Fibroblast of skin of abdomen (primary cell): ENCODE data around the gene SCD5.

ENCODE experiments used
- DNase-seq: peaks from one replicate; pipeline ENCODE4 v3.0.0-alpha.2; 2013

Gene SCD5

DNA sequence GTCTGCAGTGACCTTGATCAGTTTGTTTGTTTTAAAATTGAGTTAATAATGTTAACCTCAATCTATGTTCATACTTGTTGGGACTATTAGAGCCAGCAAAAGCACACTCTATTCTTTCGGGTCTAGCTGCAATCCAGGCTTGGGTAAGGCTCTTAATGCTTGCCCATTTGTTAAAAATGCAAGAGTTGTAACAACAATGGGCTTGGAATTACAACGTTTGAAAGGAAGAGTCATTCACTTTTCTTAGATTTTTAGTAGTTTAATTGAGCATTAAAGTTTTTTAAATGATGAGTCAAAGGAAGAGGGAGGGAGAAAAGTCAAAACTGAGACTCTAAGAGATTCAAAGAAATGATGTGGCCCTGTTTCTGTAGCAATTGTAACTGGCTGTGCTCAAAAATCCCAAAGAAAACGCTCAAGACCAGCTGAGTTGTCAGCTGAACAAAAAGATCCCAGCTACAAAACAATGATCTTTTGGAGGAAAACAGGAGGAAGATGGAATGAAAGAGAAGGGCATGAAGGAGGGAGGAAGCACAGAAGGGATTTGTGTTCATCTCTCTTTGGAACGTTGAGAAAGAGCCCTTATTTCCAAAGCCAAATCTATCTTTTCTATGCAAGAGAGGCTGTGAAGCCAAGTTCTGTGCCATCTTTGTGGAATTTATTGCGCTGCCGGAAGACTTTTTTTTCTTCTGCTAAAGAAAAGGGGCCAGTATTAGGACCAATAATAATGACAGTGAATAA is 5.5 kb downstream of the SCD5 start:
- DNase-seq: no peak

DNA sequence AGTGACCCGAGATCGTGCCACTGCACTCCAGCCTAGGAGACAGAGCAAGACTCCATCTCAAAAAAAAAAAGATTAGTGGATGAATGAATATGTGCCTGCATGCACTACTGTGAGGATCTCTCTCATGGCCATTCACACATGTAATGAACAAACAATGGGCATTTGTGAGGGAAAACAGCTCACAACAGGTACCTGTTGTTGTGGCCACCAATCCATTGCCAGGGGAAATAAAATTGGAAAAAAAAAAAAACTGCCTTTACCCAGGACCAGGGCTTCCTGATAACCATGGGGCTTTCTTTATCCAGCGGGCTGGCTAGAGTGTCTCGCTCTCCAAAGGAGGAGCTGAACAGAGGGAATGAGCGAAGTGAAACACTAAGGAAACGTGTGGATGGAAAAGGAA is 7.4 kb downstream of the SCD5 start:
- no peak for DNase-seq

DNA sequence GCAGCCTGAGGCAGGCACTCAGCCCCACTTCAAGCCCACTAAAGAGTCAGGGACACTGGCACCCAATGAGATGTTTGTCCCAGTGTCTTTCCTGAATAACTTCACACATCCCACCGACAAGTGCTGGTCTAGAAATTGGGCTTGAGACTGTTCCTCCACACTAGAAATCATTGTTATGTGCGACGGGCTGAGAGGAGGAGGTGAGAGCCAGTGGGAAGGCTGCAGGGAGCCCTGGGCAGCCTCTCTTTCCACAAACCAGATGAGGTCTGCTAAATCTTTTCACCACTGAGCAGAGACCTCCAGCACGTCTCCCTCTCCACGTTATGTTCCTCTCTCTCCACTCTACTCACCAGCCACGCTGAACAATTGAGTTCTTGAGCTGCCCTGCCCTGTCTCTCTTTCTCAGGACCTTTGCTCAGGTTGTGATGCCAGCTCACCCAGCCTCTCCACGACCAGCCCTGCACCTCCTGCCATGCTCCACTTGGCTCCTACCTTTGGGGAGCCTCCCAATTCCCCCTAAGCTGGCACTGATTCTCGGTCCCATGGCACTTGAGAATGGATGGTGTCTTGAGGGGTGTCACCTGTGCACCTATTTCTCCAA is 8.4 kb downstream of the SCD5 start:
- no peak for DNase-seq

DNA sequence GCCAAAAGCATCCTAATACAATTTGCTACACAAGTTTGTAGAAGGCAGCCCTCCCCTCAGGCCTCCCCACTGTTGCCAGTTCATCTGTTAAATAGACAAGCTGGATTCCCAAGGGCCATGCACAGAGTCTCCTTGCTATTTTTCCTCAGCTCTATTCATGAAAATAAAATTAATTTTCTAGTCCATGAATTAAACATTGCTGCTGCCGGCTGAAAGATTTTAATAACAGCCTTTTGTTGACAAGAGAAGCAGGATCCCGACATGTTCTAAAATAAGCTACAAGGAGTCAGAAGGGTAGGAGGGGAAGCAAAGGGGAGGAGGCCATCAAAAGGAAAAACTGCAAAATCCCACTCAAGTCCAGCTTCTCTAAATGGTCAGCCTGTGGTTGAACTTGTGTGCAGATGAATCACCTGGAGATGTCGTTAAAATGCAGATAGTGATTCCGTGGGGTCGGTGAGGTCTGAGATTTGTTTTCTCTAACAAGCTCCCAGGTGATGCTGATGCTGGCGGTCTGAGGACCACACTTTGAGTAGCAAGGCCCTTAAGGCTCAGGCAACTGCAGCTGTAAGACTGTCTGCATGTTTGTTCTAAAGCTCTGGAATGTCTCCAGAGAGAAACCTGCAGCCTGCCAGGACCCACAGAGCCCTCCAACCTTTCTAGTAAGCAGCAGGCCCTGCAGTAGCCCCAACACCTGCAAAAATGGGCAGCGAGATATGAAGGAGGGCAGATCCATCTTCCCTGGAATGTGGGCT is 9.4 kb downstream of the SCD5 start:
- no peak for DNase-seq

DNA sequence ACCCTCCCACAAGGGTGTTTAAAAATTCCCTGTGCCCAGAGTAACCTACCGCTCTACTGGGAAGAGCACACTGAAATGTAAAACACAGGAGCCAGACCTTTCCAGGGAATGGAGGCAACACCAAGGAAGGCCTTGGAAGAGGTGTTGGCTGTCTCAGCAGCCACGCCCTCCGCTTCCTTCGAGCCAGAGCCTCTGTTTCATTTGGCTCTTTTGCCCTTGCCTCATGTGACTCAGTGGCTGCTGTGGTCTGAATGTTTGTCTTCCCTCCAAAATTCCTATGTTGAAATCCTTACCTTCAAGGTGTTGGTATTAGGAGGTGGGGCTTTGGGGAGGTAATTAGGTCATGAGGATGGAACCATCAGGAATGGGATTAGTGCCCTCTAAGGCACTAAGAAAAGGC is 11.3 kb downstream of the SCD5 start:
- no peak for DNase-seq

DNA sequence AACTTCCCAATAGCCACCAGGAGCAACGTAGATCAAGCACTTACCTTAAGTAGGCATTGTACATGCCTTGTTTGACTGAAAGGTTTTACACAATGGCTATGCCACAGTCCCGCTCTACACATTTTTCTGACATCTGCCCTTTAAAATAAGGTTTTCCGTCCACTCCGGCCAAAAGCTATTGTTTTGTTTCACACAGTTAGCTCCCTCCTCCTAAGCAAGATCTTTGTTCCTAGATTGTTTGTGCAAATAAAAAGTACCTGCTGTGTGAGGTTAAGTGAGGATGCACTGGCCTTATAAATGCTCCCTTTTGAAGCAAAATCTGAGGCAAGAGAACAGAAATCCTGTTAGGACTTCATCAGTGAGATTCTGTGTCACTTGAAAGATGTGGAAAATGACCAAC is 11.8 kb downstream of the SCD5 start:
- no peak for DNase-seq

DNA sequence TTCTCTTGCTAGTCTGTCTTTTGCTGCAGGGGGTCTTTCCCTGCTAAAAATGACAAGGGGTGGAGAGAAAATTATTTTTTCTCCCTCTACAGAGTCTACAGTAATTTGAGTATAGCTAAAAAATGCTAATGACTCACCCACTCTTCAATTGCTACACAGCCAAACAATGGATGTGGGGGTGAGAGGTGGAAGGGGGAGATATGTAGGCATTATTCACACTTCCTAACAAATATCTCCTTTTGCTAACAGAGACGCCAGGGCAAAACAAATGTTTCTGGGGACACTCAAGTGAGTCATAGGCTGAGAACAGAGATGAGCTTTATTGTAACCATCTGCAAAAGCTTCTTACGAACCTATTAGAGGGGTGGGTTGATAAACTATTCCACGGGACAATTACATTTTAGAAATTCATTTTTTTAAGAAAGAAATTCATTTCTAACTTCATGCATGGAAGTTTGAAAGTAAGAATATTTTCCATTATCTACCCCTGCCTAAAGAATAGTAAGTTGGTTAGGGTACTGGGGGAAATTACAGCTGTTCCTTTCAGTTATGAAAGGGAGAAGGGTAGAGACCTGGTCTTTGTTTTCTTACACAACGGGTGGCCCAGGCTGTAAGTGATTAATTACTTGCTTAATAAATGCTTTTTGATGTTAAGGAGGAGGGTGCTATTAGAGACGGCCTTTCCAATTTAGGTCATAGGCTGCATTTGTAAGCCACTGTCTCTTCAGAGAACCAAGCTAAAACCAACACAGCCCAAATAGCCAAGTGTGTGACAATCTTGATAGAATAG is 12.8 kb downstream of the SCD5 start:
- peak; percentile 91 for DNase-seq

DNA sequence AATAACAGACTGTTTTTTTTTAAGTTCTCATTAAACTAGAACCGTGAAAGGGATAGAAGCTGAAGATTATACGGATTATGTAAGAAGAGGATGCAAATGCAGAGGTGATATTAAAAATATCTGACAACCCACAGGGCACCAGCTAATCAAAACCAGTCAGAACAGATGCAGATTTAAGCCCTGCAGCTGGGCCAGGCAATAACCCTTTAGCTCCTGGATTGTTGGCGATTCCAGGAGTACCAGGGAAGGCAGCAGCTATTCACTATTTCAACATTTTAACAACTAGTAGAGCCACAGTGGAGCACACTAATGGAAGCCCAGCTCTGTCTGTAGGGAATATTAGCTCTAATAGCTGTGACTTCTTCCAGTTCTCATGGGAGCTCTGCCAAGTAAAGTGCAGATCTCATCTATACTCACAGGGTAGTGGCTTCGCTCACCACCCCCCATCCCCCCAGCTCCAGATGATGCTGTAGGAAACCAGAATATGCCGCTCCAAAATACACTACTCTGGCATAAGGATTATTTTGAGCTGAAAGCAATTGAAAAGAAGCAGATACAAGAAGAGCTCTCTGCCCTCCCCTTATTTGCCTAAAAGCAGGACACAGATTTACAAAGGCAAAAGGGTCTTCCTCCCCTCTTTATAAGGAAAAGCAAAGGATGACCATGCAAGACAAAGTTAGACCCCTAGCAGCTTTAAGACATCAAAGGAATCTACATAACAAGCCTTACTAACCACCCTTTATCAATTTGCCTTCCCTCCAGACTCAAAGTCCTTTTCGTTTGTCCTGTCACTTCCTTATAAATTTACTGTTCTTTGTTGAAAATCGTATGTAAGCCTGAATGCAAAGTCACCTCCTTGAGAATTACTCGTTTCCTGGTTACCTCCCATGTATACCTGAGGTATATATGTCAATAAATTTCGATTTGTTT is 13.7 kb downstream of the SCD5 start:
- DNase-seq: peak; percentile 80

DNA sequence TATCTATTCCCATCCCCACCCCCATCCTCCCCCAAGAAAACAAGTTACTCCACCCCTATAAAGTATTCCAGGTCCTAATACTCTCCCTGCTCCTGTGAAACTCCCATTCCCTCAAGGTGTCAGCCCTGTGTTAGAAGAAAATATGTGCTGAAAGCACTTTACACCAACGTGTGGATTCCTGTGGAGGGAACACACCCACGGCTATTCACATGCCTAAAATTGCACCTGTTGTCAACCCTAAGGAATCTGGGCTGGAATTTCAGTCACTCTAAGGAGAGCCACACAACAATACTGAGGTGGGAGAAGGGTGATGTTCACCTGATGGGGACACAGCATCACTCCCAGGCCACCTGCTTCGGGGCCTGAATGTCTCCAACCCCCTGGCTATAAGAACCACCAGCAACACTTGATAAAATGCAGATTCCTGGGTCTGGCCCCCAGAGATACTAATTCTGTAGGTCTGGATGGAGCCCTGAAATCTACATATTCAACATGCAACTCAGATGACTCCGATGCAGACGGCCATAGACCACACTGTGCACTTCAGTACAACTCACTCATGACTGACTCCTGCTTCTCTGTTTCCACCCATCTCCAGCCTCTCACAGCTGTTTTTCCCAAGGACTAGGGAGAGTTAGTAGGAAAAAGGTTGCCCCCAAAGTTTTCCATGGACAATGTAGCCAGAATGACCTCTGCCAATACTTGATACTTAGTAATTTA is 15.8 kb downstream of the SCD5 start:
- no peak for DNase-seq

DNA sequence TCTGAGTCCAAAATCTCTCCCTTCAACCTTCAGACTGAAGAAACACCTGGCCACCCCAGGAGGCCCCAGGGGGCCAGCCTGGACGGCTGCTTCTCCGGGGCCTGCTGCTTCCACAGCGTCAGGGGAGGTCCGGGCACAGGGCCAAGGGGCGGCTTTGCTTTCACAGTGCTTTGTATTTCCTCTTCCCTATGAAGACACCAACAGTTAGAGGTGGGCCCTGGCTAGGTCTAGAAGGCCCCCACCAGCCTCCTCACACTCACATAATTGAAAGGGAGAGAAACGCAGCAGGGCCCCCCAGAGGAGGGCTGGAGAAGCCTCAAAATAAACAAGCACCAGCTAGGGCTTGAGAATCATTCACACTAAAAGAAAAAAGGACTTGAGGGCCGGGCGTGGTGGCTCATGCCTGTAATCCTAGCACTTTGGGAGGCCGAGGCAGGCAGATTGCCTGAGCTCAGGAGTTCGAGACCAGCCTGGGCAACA is 17.8 kb downstream of the SCD5 start:
- peak; percentile 73 for DNase-seq

DNA sequence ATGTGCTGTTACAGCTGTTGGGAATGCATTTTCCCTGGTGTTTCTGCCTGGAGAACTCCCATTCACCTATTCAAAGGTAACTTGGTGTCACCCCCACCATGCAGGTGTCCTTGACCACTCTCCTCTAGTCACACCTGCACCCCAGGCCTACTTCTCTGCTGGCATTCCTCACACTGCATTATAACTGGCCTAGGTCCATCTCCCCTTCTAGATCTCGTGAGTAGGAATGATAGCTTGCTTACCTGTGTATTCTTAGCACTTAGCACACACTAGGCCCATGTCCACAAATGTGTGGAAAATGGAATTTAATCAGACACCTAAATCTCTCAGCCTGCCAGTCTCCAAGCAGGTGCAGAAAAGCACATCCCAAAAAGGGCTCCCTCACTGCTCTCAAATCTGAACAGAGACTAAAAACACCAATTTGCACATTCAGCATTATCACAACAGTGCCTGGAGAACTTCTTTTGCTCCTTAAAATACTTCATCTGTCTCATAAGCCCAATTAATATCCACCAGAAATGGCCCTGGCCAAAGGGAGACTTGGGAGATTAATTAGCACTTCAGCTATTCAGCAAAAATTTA is 18.3 kb downstream of the SCD5 start:
- no peak for DNase-seq

DNA sequence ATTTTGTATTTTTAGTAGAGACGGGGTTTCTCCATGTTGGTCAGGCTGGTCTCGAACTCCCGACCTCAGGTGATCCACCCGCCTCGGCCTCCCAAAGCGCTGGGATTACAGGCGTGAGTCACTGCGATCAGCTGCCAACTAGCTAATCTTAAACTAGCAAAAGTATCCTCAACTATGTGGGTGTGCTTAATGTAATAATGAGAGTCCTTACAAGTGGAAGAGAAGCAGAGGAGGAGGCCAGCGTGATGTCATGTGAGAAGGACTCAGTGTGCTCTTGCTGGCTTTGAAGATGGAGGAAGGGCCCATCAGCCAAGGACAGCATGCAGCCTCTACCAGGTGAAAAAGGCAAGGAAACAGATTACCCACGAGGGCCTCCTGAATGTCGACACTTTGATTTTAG is 19.6 kb downstream of the SCD5 start:
- DNase-seq: no peak

DNA sequence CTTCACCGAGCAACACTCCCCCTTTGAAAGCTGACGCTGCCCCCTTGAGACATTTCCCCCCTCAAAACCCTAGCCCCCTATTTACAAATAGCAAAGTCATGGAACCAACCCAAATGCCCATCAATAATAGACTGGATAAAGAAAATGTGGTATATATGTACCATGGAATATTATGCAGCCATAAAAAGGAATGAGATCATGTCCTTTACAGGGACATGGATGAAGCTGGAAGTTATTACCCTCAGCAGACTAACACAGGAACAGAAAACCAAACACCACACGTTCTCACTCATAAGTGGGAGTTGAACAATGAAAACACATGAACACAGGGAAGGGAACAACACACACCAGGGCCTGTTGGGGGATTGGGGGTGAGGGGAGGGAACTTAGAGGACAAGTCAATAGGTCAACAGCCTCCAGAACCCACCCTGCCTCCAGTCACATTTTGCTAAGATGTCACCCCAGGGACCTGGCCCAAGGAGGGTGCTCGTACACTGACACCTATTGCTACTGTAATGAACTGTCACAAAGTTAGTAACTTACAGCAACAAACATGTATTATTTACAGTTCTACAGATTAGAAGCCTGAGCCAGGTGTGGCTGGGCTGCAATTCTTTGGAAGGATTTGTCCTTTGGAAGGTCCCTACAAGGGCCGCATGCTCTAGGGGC is 20.6 kb downstream of the SCD5 start:
- DNase-seq: no peak

DNA sequence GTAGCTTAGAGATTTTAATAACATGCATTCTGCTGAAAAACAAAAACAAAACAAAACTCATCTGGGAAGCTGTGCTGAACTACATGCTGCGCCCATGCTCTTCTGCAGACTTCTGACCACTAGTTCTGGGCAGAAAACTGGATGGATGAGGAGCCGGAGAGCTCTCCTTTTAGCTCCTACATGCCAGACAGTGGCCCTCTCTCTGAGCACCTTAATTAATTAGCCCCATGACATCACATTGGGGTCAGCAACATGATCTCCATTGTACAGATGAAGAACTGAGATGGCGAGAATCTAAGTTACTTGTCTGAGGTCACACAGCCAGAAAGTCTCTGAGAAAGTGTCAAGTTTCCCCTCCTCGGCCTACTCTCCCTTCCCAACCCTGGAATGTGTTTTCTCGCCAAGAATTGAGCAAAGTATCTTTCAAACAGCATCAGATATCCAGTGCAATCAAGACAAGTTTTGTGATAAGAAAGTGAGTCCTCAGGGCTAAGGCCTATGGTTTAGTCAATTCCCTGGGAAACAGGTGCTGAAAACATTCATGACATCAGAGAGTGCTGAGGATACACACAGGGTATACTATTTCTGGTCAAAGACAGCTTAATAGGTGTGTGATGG is 21.6 kb downstream of the SCD5 start:
- DNase-seq: peak; percentile 57

DNA sequence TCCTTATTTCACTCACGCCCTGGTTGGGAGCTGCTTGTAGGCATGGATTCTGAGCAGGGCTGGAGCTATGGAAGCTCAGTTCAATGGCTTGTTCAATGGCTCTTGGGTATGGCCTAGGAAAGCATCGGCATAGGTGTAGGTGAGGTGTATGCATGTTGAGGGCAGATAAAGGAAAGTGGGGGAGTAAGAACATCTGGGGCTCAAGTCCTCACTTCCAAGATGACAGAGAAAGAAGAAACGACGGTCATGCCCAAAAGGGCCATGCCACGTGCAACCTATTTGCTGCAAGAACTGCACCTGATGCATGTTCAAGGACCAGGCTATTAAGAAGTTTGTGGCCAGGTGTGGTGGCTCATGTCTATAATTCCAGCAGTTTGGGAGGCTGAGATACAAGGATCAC is 23.4 kb downstream of the SCD5 start:
- DNase-seq: no peak

DNA sequence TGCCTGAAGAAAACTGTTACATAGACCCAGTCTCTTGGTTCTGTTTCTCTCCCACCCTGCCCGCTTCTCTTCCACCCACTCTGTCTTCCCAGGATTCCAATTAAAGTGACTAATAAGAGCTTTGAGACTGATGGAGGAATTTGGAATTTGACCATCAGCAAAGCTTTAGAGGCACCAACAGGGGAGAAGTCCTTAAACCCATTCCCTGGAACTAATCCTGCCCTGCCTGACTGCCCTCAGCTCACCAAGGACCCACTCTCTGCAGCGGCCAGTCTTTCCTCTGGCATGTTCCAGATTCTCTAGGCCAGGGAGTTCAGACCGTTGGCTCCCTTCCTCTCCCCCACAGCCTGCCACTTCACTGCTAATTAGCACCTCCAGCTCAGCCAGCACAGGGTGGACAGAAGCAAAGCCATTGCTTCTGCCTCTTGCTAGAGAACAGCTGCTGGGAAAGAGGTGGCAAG is 23.9 kb downstream of the SCD5 start:
- DNase-seq: peak; percentile 64

DNA sequence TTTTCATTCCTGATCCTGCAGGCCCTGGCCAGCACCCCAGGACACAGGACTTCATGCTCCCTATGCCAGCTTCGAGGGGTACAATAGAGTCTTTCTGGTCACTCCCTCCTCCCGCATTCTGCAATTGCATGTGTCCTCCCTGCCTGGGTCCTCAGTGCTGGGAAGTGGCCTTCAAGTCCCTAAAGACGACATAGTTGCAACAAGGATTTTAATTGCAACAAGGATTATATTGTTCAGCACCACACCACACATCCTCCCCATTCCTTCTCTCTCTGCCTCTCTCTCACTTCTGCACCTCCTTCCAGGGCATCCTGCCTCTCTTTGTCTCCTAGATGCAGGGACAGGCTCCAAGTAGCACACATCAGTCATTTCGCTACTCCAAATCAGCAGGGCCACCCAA is 25.5 kb downstream of the SCD5 start:
- no peak for DNase-seq

DNA sequence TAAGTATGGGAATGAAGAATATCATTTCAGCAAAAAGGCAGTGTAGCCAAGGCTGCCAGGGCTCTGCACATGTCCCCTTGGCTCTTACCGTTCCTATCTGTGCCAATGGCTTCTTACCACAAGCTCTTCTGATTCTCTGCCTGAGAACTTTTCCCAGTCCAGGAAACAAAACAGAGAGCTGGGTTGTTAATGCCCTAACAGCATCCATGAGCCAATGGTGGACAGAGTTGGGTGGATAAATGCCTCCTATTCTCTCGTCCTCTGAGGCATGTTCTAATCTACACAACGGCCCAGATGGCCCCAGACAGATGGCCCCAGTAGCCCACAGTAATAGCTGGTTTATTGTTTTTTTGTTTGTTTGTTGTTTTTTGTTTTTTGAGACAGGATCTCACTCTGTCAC is 28.0 kb downstream of the SCD5 start:
- no peak for DNase-seq

DNA sequence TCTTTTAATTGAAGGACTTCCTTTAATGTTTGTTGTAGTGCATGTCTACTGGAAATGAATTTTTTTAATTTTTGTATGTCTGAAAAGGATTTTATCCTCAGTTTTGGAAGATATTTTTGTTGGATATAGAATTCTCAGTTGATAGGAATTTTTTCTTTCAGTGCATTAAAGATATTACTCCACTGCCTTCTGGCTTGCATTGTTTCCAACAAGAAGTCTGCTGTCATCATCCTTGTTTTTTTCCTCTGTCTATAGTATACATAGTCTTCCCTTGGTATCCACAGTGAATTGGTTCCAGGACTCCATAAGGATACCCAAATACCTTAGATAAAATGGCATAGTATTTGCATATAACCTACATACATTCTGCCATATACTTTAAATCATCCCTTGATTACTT is 33.5 kb downstream of the SCD5 start:
- no peak for DNase-seq

DNA sequence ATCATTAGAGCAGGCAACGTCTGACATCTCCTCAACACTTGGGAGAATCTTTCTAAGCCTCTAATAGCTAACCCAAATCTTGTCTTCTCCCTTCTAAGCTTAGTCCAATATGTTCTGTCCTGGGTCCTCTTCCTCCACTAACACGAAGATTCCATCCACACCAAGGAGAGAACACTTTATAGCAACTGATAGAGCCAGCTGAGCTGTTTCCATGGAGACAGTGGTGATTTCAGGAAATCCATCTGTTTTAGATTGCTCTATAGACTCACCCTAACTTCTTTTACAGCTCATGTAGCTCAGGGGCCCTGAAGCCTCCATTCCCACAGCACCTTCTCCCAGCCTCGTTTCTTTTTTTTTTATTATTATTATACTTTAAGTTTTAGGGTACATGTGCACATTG is 37.4 kb downstream of the SCD5 start:
- DNase-seq: peak; percentile 47
